ENCODE data around the gene ENTREP1. TPM values are rescaled to one million over a fixed set of nuclear protein-coding genes. Genes with fewer than 3 reads are reported as not detected.
A peak's percentile ranks its signal among the peaks of the same experiment; 100 is the strongest.

Gene ENTREP1
- total RNA-seq, 1 experiment from 2014 or later, result 21.3 TPM

DNA sequence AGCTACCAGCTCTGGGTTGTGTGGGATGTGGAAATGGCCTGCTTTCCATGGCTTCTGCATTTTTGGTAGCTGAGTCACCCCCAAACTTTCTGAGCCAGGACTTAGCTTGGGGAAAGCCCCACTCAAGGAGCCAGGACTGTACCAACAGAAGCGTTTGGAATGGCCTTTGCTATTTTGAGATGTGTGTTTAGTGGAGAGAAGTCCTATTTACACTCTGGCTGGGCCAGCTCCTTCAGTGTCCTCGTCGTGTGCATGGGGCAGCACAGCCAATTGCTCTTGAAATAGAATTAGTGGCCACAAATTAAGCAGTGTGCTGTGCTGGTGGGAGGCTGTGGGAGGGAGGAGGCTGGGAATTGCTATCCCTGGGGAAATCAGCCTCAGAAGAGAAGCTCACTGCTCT, 51.6 kb downstream of the ENTREP1 start:
- H3K4me1 ChIP-seq (ENCODE audit: insufficient read depth, low read length), result peaks cover 4% of the 10 kb centered on the region; the same call in 1 of the 2 replicates
- H3K4me2 ChIP-seq (ENCODE audit: insufficient read depth, insufficient read length, low read length), result no peak overlapping the region
- H3K9ac ChIP-seq (ENCODE audit: extremely low read depth, insufficient read length, low read length), result no peak overlapping the region
- no peaks in the 10 kb centered on the region for H3K27me3 ChIP-seq (ENCODE audit: insufficient read depth, low read length)
- H2AK5ac ChIP-seq (ENCODE audit: insufficient read length, low read length), result no peak overlapping the region
- H3K4ac ChIP-seq (ENCODE audit: low read depth, low read length), result no peak overlapping the region
- Mint-ChIP-seq H3K4me3 (no peak overlapping the region), H3K27ac (peak overlapping the region in 2 of 3 experiments; percentile 8 to 28; a peak in 2 of 7 replicates), H3K36me3 (ENCODE audit: insufficient read depth in 1 of 3, low read depth in 3 of 3) (peaks cover 6 to 52% (median 14%) of the 10 kb centered on the region in 3 experiments; a peak in 6 of 7 replicates), H3K9me3 (no peaks in the 10 kb centered on the region), H3K27me3 (ENCODE audit: low read depth) (no peaks in the 10 kb centered on the region), H3K4me1 (peaks cover 5 to 11% of the 10 kb centered on the region in 2 experiments)
- H3K56ac ChIP-seq (ENCODE audit: insufficient read length, low read depth, low read length), result no peak overlapping the region
- H3K23me2 ChIP-seq (ENCODE audit: insufficient read length, low read depth, low read length, poor library complexity, severe bottlenecking), result no peaks in the 10 kb centered on the region
- no peak overlapping the region for H2BK120ac ChIP-seq (ENCODE audit: low read depth, low read length, poor library complexity, severe bottlenecking)
- no peak overlapping the region for H2AFZ ChIP-seq (ENCODE audit: low read length)
- H4K91ac ChIP-seq (ENCODE audit: insufficient read length, low read depth, low read length), result no peak overlapping the region
- no peak overlapping the region for H4K8ac ChIP-seq (replicated peaks; ENCODE audit: insufficient read length, low read depth, low read length)
- no peak overlapping the region for H4K5ac ChIP-seq (ENCODE audit: insufficient read length, low read depth, low read length)
- no peak overlapping the region for H3K18ac ChIP-seq (ENCODE audit: insufficient read length, low read depth, low read length)
- no peaks in the 10 kb centered on the region for H3K79me1 ChIP-seq (ENCODE audit: insufficient read depth, low read depth, low read length, poor library complexity, severe bottlenecking)
- no CpG with 5 or more reads among the region's 3 CpGs for WGBS (ENCODE audit: extremely low coverage, insufficient read length, low lambda C conversion rate)
- H3K23ac ChIP-seq (ENCODE audit: insufficient read length, low read depth, low read length), result no peak overlapping the region
- no peak overlapping the region for H3K27ac ChIP-seq (ENCODE audit: insufficient read length, low read depth, low read length)
- H3T11ph ChIP-seq (ENCODE audit: low read length), result no peak overlapping the region
- H3K79me2 ChIP-seq (ENCODE audit: insufficient read depth, low read length), result no peaks in the 10 kb centered on the region
- H4K20me1 ChIP-seq (ENCODE audit: control insufficient read depth, insufficient read depth, insufficient read length), result no peaks in the 10 kb centered on the region
- H3K9me3 ChIP-seq (ENCODE audit: control insufficient read depth, low read depth, low read length), result no peaks in the 10 kb centered on the region
- H2BK20ac ChIP-seq (ENCODE audit: low read depth, low read length, poor library complexity, severe bottlenecking), result no peak overlapping the region
- no peak overlapping the region for H2BK5ac ChIP-seq (ENCODE audit: insufficient read length, low read length)
- H3K14ac ChIP-seq (ENCODE audit: insufficient read depth, low read length), result no peak overlapping the region
- no peak overlapping the region for H2BK15ac ChIP-seq (ENCODE audit: low read depth, low read length)
- no peak for DNase-seq
- no peak for TF ChIP-seq CTCF (conservative IDR thresholded peaks at IDR 0.05)
- no peak overlapping the region for H2BK12ac ChIP-seq (ENCODE audit: insufficient read length, low read depth, low read length)
